GM19351 (cell line): ENCODE results near the gene AKR1C4.

Experiments
- ATAC-seq: cut with Tn5 transposase; IDR thresholded peaks from one replicate; pipeline ENCODE4 v1.9.1; 2021; ENCODE audit warnings: mild to moderate bottlenecking, moderate library complexity; ENCODE audit not compliant: unreplicated experiment

The AKR1C4 gene

GRCh38 chr10:5265139-5265538, 68.5 kb downstream of the AKR1C4 start:
- ATAC-seq = no peak

DNA sequence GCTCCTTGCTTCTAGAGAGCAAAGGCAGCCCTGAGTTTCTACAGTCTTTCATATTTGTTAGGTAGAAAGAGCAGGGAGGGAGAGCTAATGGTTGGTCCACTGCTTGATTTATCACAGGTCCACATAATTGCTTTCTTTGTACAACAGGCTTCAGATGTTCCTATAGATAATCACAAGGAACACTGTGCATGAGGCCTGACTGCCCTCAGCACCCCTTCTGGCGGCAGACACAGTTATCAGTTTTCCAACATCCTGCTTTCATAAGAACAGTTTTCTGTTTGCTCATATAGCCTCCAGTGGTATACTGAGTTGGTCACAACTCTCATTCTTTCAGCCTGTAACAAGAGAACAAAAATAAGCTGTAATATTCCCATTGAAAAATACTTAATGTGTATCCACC, 69.7 kb downstream of the AKR1C4 start:
- ATAC-seq = no peak

GRCh38 chr10:5266804-5267203, 70.2 kb downstream of the AKR1C4 start:
- no peak for ATAC-seq

- no peak for ATAC-seq
Measured at GRCh38 chr10:5268234-5268633, 71.6 kb downstream of the AKR1C4 start.
